ENCODE measurements around the gene PSMB4.
"Not testable (repeated sequence)": the region's sequence is repeated elsewhere in the genome, so short reads cannot be mapped to it uniquely, and the experiment has no call there.

The PSMB4 gene

GRCh38 chr1:151390221-151391078, 8.9 kb upstream of the PSMB4 start:
- DNase-seq = not testable (repeated sequence)

- DNase-seq = no peak
Observed at GRCh38 chr1:151391079-151391563, 8.3 kb upstream of the PSMB4 start.

DNA sequence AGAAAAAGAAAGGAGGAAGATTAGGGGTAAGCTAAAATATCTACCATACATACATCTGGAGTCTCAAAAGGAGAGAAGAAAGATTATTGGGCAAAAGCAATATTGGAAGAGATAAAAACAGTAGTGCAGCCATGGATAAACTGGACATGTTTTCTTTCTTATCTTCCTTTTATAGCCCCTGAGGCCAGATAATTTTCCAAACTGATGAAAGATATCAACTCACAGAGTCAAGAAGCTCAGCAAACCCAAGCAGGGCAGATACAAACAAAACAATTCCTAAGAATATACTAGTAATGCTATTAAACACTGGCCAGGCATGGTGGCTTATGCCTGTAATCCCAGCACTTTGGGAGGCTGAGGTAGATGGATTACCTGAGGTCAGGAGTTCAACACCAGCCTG, 5.8 kb upstream of the PSMB4 start:
- DNase-seq = no peak

DNA sequence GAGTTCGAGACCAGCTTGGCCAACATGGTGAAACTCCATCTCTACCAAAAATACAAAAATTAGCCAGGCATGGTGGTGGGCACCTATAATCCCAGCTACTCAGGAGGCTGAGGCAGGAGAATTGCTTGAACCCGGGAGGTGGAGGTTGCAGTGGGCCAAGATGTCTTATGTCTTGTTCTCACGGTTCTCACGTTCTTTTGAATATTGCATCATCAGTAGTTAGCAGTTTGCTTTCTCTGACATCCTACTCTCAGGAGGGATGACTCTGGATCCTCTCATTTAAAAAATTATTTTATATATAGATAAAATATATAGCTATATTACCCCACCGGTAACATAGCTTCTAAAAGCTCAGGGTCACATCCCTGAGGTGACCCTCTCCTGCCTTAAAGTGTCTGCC, 3.1 kb upstream of the PSMB4 start:
- not testable (repeated sequence) for DNase-seq

- DNase-seq = no peak
Observed at GRCh38 chr1:151401125-151401788, 1.9 kb downstream of the PSMB4 start.

- no peak for DNase-seq
Observed at GRCh38 chr1:151401860-151402259, 2.5 kb downstream of the PSMB4 start.

DNA sequence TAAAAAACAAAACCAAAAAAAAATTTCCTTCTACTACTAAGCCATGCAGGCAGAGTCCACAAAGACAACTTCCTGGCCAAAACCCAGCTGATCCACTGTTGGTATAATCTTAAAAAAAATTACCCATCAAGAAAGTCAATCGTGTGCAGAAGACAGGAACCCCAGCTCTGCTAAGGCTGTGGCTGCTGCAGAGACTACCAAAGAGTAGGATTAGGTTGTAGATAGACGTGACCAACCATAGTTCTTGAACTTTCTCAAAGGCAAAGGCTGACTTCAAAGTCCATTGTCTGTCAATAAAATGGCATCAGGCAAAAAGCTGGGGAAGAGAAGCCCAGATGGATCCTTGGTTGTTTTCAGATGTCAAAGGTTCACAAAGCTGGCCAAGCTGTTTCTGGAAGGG, 3.4 kb downstream of the PSMB4 start:
- no peak for DNase-seq

- DNase-seq = no peak
Observed at GRCh38 chr1:151403612-151404011, 4.2 kb downstream of the PSMB4 start.

DNA sequence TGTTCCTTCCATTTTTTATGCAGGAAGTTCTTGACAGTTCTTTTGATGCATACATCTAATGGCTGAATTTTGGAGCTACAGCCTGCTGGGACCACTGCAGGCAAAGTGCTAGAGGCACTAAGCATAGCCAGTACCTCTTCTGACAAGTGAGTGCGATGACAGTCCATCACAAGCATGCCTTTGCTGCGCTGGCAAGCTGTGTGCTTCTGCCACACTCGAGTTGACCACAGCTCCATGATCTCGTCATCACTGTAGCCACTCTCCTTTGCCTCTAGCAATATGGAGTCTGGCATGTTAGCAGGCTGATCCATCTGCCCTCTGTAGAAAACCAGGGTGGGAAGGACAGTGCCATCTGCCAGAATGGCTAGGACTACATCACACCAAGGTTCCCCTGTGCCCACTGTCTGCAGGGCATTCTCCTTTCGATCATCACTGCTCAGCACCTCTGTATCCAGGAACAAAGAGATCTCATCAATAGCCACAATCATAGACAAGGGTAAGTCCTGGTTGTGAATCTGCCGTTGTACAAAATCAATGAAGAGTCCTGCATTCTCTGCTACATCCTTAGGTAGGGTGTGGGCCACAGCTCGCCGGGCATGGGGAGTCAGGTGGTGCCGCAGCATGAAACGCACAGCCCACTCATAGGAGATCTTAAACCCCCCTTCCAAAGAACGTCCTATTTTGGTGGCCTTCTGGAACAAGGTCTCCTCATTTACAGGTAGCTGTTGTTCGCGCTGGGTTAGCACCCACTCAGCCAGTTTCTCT, 6.0 kb downstream of the PSMB4 start:
- no peak for DNase-seq

GRCh38 chr1:151406176-151406575, 6.8 kb downstream of the PSMB4 start:
- DNase-seq = no peak

DNA sequence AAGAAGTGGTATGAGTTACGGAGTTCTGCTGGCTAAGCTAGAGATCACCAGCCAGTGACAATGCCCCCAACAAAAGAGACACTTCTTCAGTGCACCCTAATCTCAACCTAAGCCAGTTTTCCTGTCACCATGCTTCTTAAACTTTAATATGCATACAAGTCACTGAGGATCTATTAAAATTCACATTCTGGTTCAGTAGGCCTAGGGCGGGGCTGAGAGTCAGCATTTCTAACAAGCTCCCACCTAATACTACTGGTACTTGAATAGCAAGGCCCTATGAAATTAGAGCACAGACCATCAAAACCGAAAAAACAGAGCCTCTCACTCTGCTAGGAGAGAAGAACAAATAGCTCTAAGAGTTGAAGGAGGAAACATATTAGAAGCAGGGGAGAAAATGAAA, 7.9 kb downstream of the PSMB4 start:
- DNase-seq = no peak

DNA sequence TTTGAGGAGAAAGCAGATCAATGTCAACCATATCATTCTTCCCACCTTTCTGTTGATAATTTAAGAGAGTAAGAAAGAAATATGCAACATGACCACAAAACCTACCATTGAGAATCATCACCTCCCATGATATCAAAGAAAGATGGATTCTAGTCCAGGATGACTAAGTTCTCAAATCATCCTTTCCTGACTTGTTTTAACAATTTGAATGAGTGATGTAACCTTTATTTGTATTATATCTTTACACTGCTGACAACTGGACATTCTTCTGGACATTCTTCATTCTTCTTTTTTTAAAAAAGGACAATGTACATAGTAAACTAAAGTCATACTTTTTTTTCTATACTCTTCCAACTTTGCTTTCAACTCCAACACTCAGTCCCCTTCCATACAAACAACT, 9.5 kb downstream of the PSMB4 start:
- no peak for DNase-seq

DNA sequence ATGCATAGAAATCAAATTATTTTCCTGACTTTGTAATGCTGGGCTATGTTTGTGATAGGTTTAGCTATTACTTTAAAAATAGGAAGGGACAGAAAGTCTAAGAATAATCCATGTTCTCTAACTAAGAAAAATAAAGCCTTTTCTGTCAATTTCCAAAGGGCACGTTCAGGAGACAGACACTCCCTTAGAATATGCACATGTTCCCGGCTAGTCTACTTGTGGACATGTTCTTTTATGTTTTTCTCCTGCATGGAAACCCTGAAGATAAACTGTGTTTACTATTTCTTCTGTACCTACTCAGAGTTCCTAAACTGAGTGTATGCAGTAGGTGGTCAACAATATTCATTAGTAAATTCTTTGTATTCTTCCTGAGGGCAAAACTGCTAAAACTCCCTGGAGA, 12.5 kb downstream of the PSMB4 start:
- no peak for DNase-seq

DNA sequence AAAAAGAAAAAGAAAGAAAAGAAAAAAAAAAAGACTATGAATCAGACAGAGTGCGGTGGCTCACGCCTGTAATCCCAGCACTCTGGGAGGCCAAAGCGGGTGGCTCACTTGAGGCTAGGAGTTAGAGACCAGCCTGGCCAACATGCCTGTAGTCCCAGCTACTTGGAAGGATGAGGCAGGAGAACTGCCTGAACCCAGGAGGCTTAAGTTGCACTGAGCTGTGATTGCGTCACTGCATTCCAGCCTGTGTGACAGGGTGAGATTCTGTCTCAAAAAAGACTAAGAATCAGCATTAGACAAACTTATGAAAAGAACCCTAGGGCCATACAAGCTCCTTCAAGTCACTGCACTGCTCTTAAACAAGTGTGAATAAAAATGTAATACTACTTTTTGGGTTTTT, 16.9 kb downstream of the PSMB4 start:
- no peak for DNase-seq

DNA sequence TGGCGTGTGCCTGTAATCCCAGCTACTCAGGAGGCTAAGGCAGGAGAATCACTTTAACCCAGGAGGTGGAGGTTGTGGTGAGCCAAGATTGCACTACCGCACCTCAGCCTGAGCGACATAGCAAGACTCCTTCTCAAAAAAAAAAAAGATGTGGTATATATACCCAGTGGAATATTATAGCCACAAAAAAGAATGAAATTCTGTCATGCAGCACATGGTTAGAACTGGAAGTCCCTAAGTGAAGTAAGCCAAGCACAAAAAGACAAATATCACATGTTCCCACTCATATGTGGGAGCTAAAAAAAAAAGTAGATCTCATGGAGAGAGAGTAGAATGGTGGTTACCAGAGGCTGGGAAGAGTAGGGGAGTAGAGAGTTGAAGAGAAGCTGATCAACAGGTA, 18.7 kb downstream of the PSMB4 start:
- no peak for DNase-seq

DNA sequence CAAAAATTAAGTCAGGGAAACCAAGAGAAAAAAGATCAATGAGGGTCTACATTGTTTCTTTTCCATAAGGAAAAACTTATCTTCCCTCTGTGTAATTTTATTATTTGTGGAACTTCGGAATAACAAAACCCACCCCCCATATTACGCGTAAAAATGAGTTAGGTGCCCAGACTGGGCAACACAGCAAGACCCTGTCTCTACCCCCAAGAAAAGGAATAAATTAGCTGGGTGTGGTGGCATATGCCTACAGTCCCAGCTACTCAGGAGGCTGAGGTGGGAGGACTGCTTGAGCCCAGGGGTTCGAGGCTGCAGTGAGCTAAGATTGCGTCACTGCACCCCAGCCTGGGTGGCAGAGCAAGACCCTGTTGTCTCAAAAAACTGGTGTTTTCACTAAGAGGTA, 20.4 kb downstream of the PSMB4 start:
- DNase-seq = no peak

DNA sequence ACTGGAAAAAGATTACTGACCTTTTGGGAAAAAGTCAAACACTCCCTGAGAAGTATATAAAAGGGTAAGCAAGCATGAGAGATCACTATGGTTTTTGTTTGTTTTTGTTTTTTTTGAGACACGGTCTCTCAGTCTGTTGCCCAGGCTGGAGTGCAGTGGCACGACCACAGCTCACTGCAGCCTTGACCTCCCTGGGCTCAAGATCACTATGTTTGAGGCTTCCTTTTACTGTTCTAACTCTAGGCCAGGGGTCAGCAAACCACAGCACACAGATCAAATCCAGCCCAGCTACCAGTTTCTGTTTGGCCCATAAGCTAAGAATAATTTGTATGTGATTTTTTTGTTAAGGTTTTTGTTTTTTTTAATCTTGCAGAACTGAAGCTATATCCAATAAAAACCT, 25.7 kb downstream of the PSMB4 start:
- DNase-seq = no peak

- DNase-seq = no peak
Observed at GRCh38 chr1:151428068-151428467, 28.7 kb downstream of the PSMB4 start.

- DNase-seq = not testable (repeated sequence)
Observed at GRCh38 chr1:151433827-151434226, 34.5 kb downstream of the PSMB4 start.

GRCh38 chr1:151435174-151435573, 35.8 kb downstream of the PSMB4 start:
- DNase-seq = no peak

GRCh38 chr1:151436985-151437384, 37.6 kb downstream of the PSMB4 start:
- no peak for DNase-seq

DNA sequence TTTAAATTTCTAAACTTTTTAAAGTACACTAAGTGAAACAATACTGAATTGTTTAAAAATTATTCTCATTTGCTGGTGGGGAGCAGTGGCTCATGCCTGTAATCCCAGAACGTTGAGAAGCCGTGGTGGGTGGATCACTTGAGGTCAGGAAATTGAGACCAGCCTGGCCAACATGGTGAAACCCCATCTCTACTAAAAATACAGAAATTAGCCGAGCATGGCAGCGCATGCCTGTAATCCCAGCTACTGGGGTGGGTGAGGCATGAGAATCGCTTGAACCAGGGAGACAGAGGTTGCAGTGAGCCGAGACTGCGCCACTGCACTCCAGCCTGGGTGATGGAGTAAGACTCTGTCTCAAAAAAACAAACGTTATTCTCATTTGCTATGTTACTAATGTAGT, 38.0 kb downstream of the PSMB4 start:
- DNase-seq = not testable (repeated sequence)
